ENCODE measurements around the gene GABRR2.

The GABRR2 gene

DNA sequence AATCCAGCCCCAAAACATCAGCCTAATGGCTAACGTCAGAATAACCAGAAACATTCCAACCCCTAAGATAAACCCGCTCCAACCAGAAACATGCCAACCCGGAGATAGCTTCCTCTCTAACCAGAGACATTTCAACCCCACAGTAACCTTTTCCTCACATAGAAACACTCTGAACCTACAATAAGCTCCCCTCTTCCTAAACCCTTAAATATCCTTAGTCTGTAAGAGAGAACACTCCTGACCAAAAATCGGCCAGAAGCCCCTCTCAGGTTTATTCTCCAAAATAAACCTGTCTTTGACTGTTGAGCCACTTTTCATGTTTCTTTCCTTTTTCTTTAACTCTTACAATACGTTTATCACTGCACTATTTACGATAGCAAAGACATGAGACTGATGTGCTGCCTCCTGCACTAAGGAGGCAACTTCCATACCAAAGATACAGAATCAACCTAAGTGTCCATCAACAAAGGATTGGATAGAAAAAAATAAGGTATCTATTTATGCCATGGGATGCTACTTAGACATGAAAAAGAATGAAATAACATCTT is 5.0 kb upstream of the GABRR2 start:
- Histone ChIP-seq H3K4me2 (ENCODE audit: low read length) (no peak overlapping the region), H3K79me2 (no peaks in the 10 kb centered on the region), H3K9ac (no peak overlapping the region), H3K27ac (no peak overlapping the region), H2AFZ (no peak overlapping the region), H3K4me1 (no peaks in the 10 kb centered on the region), H3K9me3 (ENCODE audit: control insufficient read depth, low read length) (no peaks in the 10 kb centered on the region), H3K36me3 (ENCODE audit: control insufficient read depth, insufficient read depth, low read length) (no peaks in the 10 kb centered on the region), H3K4me3 (ENCODE audit: low read depth, low read length) (no peak overlapping the region), H3K27me3 (ENCODE audit: control insufficient read depth, insufficient read depth, low read length) (no peaks in the 10 kb centered on the region)
- TF ChIP-seq, protein P1, sequence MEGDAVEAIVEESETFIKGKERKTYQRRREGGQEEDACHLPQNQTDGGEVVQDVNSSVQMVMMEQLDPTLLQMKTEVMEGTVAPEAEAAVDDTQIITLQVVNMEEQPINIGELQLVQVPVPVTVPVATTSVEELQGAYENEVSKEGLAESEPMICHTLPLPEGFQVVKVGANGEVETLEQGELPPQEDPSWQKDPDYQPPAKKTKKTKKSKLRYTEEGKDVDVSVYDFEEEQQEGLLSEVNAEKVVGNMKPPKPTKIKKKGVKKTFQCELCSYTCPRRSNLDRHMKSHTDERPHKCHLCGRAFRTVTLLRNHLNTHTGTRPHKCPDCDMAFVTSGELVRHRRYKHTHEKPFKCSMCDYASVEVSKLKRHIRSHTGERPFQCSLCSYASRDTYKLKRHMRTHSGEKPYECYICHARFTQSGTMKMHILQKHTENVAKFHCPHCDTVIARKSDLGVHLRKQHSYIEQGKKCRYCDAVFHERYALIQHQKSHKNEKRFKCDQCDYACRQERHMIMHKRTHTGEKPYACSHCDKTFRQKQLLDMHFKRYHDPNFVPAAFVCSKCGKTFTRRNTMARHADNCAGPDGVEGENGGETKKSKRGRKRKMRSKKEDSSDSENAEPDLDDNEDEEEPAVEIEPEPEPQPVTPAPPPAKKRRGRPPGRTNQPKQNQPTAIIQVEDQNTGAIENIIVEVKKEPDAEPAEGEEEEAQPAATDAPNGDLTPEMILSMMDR (IDR thresholded peaks at IDR 0.05): no peak

DNA sequence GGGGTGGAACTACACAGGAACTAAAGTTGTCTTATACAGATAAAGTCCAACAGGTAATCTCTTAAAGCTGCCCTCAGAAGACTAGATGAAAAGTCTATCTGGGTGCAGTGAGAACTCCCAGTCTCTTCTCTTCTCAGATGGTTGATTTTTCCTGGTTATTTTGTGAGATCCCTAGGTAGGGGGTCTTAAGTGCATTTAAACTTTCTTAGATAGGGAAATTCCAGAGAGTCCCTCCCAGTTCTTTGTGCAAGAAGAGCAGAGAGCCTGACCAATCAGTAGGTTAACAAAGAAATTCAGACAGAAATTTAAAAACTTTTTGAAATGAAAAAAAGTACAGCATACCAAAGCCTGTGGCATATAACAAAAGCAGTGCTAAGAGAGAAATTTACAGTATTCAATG is 2.0 kb upstream of the GABRR2 start:
- Histone ChIP-seq H3K4me3 (ENCODE audit: low read depth, low read length) (no peak overlapping the region), H3K9me3 (ENCODE audit: control insufficient read depth, low read length) (no peaks in the 10 kb centered on the region), H3K79me2 (no peaks in the 10 kb centered on the region), H2AFZ (no peak overlapping the region), H3K36me3 (ENCODE audit: control insufficient read depth, insufficient read depth, low read length) (no peaks in the 10 kb centered on the region), H3K4me1 (no peaks in the 10 kb centered on the region), H3K27me3 (ENCODE audit: control insufficient read depth, insufficient read depth, low read length) (no peaks in the 10 kb centered on the region), H3K9ac (no peak overlapping the region), H3K27ac (no peak overlapping the region), H3K4me2 (ENCODE audit: low read length) (no peak overlapping the region)
- TF ChIP-seq, protein P1 (IDR thresholded peaks at IDR 0.05): no peak

DNA sequence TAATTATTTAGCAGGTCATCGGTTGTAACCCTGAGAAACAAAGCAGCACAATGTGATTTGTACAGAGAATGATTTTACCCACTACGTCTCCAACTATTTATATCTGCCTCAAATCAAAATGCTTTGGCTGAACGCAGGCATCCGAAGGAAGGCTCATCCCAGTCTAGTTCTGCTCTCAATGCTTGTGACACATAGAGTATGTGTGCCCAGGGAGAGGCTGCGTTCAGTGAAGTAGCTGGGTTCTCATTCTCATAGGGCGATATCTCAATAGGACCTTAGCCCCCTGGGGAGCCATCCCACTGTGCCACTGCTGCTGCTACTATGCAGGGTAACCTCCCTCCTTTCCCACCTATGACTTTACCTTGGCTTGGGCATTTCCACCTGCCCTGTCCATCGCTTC is 407 bp downstream of the GABRR2 start:
- H3K4me2 ChIP-seq (ENCODE audit: low read length): no peak overlapping the region
- no peaks in the 10 kb centered on the region for H3K27me3 ChIP-seq (ENCODE audit: control insufficient read depth, insufficient read depth, low read length)
- no peaks in the 10 kb centered on the region for H3K36me3 ChIP-seq (ENCODE audit: control insufficient read depth, insufficient read depth, low read length)
- H3K9me3 ChIP-seq (ENCODE audit: control insufficient read depth, low read length): no peaks in the 10 kb centered on the region
- TF ChIP-seq, protein P1 (IDR thresholded peaks at IDR 0.05): no peak
- no peak overlapping the region for H3K27ac ChIP-seq
- no peak overlapping the region for H3K4me3 ChIP-seq (ENCODE audit: low read depth, low read length)
- no peak overlapping the region for H3K9ac ChIP-seq
- no peaks in the 10 kb centered on the region for H3K4me1 ChIP-seq
- no peaks in the 10 kb centered on the region for H3K79me2 ChIP-seq
- H2AFZ ChIP-seq: no peak overlapping the region

DNA sequence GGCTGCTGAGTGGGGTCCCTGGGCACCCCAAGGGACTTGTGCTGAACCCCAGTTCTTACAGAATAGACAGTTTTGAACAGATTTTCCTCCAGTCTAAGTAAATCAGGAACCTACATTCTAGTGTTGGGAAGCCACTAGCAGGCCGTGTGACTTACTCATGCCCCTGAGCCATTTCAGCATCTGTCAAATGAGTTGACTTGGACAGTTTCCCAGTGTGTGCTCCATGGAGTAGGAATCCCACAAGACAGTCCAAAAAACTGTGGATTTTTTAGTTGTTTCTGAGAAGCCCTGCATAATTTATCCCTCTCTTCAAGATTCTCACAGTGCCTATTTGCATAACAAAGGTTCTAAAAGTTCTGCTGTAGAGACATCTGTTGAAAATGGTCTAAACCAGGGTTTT is 2.1 kb downstream of the GABRR2 start:
- TF ChIP-seq, protein P1 (IDR thresholded peaks at IDR 0.05): no peak
- no peaks in the 10 kb centered on the region for H3K9me3 ChIP-seq (ENCODE audit: control insufficient read depth, low read length)
- no peak overlapping the region for H2AFZ ChIP-seq
- H3K36me3 ChIP-seq (ENCODE audit: control insufficient read depth, insufficient read depth, low read length): no peaks in the 10 kb centered on the region
- H3K4me3 ChIP-seq (ENCODE audit: low read depth, low read length): no peak overlapping the region
- no peaks in the 10 kb centered on the region for H3K4me1 ChIP-seq
- no peak overlapping the region for H3K4me2 ChIP-seq (ENCODE audit: low read length)
- no peaks in the 10 kb centered on the region for H3K79me2 ChIP-seq
- H3K27me3 ChIP-seq (ENCODE audit: control insufficient read depth, insufficient read depth, low read length): no peaks in the 10 kb centered on the region
- H3K9ac ChIP-seq: no peak overlapping the region
- no peak overlapping the region for H3K27ac ChIP-seq

DNA sequence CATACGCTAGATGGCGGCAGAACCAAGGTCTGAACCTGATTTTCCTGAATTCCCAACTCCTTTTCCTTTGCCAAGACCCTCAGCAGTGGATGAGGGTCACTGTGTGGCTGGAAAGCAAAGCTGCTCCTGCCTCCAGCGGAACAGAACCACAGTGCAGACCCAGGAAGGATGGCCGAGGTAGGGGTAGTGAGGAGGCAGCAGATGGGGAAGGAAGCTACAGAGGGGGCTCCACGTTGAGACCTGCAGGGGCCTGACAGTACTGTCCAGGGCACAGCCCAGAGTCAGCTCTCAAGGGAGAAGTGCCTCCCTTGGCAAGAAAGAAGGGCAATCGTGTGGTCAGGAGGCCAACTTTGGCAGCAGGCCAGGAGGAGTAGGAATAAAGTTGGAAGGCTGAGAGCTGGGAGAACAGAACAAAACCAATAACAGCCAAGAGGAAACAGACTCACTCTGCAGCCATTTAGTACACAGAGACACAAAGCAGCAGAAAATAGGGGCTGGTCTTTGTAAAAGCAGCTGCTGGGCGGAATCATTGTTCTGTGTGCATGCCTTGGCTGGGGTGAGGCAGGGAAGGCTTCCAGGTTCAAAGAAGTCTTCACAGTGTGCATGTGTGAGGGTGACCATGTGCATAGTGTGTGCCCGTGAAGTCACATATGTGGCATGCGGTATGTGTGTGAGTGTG is 3.1 kb downstream of the GABRR2 start:
- no peaks in the 10 kb centered on the region for H3K79me2 ChIP-seq
- H2AFZ ChIP-seq: peak overlapping the region; percentile 56
- no peaks in the 10 kb centered on the region for H3K4me1 ChIP-seq
- no peaks in the 10 kb centered on the region for H3K27me3 ChIP-seq (ENCODE audit: control insufficient read depth, insufficient read depth, low read length)
- no peaks in the 10 kb centered on the region for H3K36me3 ChIP-seq (ENCODE audit: control insufficient read depth, insufficient read depth, low read length)
- no peaks in the 10 kb centered on the region for H3K9me3 ChIP-seq (ENCODE audit: control insufficient read depth, low read length)
- H3K4me2 ChIP-seq (ENCODE audit: low read length): no peak overlapping the region
- no peak overlapping the region for H3K4me3 ChIP-seq (ENCODE audit: low read depth, low read length)
- no peak overlapping the region for H3K9ac ChIP-seq
- peak overlapping the region; percentile 21 for H3K27ac ChIP-seq
- TF ChIP-seq, protein P1 (IDR thresholded peaks at IDR 0.05): no peak

Data from parathyroid adenoma (tissue), 2 donors.